Epithelial cell of esophagus (primary cell): ENCODE results near the gene BTBD6.

Experiments used
- DNase-seq: peaks from one replicate; pipeline ENCODE4 v3.0.0; 2010; ENCODE audit warnings: low read depth
- H3K4me3 ChIP-seq: 2 replicates; pipeline ENCODE4 v1.5.1; 2011; ENCODE audit warnings: mild to moderate bottlenecking, low read length, control low read depth
- TF ChIP-seq, protein P1 (sequence below): IDR thresholded peaks from 2 replicates; pipeline ENCODE4 v1.5.1; 2011; ENCODE audit warnings: low read depth, mild to moderate bottlenecking, low read length, control low read depth, inconsistent platforms; ENCODE audit not compliant: insufficient read depth; ENCODE audit errors: missing control alignments

The BTBD6 gene

DNA sequence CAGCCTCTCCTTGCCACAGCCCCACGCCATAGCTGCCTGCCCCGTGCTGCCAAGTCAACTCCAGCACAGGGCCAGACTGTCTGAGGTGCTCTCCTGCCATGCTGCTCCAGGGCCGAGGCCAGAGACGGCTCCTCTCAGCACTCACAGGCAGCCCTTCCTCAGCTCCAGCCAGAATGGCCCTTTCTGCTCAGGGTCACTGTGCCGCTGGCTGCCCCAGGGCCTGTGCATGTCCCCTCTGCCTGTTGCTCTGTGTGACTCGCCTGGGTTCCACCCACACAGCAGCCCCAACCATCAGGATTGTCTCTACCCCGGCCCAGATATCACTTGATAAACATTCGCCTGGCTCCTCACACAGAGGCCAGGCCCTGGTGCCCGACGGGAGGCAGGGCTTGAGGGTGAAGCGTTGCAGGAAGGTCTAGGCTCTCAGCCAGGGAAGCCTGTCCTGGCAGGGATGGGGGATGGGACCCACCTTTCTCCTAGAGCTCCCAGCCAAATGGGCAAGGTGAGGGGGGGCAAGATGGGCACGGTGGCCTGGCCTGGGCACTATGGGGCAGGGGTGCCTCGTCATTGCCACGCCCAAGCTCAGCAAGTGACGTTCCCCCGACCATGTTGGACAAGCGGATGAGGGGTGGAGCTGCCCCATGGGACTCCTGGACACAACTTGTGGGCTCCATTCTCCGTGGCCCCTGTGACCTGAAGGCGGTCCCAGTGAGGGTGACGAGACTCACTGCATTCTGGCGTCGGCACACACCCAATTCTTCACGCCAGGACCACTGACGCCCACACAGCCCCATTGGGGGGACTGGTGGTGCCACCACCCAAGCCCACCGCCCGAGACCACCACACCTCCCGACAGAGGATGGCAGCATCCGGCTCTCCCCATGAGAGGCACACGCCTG, 27.4 kb upstream of the BTBD6 start:
- H3K4me3 ChIP-seq, result no peak overlapping the region
- DNase-seq, result no peak
- TF ChIP-seq, protein P1, sequence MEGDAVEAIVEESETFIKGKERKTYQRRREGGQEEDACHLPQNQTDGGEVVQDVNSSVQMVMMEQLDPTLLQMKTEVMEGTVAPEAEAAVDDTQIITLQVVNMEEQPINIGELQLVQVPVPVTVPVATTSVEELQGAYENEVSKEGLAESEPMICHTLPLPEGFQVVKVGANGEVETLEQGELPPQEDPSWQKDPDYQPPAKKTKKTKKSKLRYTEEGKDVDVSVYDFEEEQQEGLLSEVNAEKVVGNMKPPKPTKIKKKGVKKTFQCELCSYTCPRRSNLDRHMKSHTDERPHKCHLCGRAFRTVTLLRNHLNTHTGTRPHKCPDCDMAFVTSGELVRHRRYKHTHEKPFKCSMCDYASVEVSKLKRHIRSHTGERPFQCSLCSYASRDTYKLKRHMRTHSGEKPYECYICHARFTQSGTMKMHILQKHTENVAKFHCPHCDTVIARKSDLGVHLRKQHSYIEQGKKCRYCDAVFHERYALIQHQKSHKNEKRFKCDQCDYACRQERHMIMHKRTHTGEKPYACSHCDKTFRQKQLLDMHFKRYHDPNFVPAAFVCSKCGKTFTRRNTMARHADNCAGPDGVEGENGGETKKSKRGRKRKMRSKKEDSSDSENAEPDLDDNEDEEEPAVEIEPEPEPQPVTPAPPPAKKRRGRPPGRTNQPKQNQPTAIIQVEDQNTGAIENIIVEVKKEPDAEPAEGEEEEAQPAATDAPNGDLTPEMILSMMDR, result no peak

- H3K4me3 ChIP-seq, result no peak overlapping the region
- no peak for DNase-seq
- TF ChIP-seq, protein P1, result no peak
Measured at GRCh38 chr14:105221598-105222178, 26.6 kb upstream of the BTBD6 start.

DNA sequence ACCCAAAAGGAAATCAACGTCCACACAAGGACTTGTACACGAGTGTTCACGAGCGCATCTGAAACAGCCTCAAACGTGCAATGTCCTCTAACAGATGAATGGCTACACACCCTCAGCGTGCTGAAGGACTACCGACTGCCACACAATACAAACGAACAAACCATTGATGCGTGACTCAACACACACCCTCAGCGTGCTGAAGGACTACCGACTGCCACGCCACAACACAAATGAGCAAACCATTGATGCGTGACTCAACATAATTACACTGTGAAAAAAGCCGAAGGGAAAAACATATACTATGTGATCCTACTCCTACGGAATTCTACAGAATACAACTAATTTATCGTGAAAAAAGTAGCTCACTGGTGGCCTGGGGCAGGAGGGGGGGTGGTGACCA, 25.1 kb upstream of the BTBD6 start:
- peak; percentile 88 for DNase-seq
- TF ChIP-seq, protein P1, result no peak

GRCh38 chr14:105223770-105224544, 24.4 kb upstream of the BTBD6 start:
- no peak overlapping the region for H3K4me3 ChIP-seq
- TF ChIP-seq, protein P1, result no peak
- DNase-seq, result peak; percentile 30

More for the DNA sequence above, 25.1 kb upstream of the BTBD6 start:
- no peak overlapping the region for H3K4me3 ChIP-seq

DNA sequence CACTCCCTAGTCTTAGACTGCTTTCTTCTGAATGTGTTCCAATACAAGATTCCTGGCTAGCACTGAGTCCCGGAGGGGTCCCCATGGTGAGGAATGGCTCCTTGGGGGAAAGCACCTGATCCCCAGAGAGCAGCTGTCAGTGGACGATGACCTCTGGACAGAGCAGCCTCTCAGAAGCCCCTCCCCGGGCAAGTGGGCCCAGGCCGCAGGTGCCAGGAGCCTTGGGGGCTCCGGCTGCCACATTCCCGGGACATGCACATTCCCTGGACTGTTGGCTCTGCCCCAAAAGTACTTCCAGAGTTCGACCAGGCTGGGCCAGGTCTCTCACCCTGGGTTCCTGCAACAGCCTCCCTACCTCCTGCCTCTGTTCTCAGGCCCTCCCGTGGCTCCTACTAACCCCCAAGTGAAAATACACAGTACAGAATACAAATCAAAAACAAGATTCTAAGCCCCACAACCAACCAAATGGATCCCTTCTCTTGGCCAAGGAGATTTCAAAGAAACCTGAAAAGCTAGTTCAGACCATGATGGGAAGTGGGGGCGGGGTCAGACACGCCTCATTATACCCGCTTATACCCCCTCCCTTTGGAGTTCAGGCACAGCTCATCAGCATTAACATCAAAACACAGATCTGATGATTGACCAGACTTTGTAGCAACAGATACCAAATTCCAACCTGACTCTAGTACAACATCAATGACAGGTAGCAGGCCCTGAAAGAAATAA, 23.3 kb upstream of the BTBD6 start:
- peak; percentile 58 for DNase-seq
- H3K4me3 ChIP-seq, result no peak overlapping the region
- TF ChIP-seq, protein P1, result no peak

DNA sequence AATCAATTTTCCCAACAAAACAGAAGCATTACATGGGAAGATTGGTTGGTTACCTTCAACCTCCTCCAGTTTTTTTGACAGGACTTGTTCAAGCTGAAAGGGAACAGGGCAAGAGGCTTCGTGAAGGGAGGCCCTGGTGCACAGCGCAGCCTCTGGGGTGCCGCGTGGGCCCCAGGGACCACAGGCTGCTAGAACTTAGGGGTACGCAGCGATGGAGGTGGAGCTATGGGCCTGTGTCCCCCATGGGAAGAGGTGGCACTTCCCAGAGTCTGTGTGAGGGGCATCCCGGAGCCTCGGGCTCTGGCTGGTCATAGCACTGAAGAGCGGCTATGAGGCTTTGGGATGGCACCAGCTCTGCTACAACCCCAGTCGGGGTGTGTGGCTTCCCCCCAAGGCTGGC, 22.1 kb upstream of the BTBD6 start:
- no peak overlapping the region for H3K4me3 ChIP-seq
- DNase-seq, result no peak
- TF ChIP-seq, protein P1, result no peak
